LNCaP clone FGC (cell line): ENCODE measurements around the gene PPM1L.

Experiments used
- DNase-seq: peaks from one replicate; pipeline ENCODE4 v3.0.0-alpha.2; 2011; ENCODE audit warnings: low read depth
- H3K4me3 ChIP-seq: 2 replicates; pipeline ENCODE4 v1.5.1; 2011; ENCODE audit warnings: mild to moderate bottlenecking, low read depth, low read length, control low read depth
- TF ChIP-seq, protein P1 (sequence below): IDR thresholded peaks from 2 replicates; pipeline ENCODE4 v1.5.1; 2012; ENCODE audit warnings: mild to moderate bottlenecking; ENCODE audit not compliant: control insufficient read depth, insufficient read depth; ENCODE audit errors: extremely low read depth

Gene PPM1L

DNA sequence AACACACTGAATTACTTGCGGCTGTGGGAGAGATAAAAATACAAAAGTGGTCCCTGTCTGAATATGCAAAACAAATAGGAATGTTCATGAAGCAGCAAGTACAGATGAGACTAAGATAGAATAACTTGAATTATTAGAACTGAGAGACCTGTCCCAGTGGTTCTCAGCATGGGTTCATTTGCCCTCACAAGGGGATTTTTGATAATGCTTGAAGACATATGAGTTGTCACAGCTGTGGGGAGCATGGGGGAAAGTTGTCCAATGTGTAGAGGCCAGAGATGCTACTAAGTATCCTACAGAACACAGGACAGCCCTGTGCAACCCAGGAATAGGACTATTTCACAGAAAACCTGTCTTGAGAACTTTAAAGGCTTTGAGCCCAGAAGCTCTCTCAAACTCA is 22.4 kb downstream of the PPM1L start:
- TF ChIP-seq, protein P1, sequence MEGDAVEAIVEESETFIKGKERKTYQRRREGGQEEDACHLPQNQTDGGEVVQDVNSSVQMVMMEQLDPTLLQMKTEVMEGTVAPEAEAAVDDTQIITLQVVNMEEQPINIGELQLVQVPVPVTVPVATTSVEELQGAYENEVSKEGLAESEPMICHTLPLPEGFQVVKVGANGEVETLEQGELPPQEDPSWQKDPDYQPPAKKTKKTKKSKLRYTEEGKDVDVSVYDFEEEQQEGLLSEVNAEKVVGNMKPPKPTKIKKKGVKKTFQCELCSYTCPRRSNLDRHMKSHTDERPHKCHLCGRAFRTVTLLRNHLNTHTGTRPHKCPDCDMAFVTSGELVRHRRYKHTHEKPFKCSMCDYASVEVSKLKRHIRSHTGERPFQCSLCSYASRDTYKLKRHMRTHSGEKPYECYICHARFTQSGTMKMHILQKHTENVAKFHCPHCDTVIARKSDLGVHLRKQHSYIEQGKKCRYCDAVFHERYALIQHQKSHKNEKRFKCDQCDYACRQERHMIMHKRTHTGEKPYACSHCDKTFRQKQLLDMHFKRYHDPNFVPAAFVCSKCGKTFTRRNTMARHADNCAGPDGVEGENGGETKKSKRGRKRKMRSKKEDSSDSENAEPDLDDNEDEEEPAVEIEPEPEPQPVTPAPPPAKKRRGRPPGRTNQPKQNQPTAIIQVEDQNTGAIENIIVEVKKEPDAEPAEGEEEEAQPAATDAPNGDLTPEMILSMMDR, result no peak

DNA sequence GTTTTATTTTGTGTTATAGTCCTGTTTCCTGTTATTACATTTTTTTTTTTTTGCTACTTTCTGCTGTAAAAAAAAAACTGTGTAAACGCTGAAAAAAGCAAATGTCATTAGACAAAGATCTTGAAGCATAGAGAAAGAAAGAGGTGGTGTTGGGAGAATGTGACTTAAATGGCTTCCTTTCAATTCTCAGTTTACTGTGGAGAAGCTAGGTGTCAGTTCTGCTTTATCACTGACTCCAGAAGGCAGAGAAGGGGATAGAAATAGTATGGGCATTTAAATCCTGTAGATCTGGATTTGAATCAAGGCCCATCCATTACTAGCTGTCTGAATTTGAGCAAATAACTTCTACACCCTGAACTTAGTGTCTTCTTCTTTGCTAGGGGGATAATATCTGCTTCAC is 23.0 kb downstream of the PPM1L start:
- TF ChIP-seq, protein P1, result no peak
- no peak for DNase-seq
- H3K4me3 ChIP-seq, result no peak overlapping the region

More for the DNA sequence above, 22.4 kb downstream of the PPM1L start:
- no peak for DNase-seq
- no peak overlapping the region for H3K4me3 ChIP-seq

DNA sequence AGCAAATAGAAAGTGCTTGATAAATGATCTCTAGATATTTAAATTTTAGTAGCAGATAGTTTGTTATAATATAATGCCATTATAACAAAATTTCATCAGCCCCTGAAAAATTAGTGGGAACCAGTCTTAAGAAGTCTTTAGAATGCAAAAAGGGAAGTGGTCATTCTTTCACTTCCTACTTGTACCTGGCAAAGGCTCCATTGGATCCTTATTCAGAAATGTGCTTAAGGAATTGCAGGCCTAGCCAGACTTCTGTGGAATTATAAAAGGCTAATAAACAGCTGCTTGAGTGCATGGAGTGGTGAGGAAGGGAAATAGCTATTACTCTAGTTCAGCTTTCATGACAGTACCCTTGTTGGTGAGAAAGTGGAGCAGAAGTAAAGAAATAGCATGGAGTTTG is 24.2 kb downstream of the PPM1L start:
- H3K4me3 ChIP-seq, result no peak overlapping the region
- no peak for DNase-seq
- TF ChIP-seq, protein P1, result no peak

DNA sequence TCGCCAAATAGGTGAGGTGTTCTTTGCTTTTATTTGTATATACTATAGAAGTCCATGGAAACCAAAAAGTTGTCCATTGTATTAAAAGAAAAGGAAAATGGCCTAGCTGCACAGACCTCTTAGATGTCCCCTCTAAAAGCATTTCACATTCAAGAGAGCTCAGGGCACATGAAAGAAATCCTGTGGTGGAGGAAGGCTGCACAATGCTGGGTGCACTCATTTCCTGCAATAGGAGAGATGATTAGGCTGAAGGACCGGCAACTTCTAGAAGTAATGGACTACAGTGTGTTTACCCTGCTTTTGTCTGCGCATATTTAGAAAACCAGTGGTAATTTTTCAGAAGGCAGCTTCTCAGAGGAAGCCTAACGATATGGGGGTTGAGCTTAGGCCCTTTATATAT is 25.4 kb downstream of the PPM1L start:
- no peak for DNase-seq
- TF ChIP-seq, protein P1, result no peak
- no peak overlapping the region for H3K4me3 ChIP-seq

DNA sequence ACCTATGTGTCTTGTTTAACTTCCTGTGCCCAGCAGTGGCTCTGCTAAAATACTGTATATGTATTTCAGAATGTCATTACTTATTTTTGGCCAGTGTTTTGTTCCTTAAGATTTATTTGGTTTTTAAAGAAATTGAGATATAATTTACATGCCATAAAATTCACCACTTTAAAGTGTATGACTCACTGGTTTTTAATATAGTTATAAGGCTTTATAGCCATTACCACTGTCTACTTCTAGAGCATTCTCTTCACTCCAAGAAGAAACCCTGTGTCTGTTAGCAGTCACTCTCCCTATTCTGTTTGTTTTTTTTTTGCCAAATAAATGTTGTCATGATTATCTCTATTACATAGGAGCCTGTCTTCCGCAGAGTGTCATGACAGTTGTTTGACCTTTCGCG is 25.8 kb downstream of the PPM1L start:
- no peak overlapping the region for H3K4me3 ChIP-seq
- no peak for DNase-seq
- TF ChIP-seq, protein P1, result no peak

DNA sequence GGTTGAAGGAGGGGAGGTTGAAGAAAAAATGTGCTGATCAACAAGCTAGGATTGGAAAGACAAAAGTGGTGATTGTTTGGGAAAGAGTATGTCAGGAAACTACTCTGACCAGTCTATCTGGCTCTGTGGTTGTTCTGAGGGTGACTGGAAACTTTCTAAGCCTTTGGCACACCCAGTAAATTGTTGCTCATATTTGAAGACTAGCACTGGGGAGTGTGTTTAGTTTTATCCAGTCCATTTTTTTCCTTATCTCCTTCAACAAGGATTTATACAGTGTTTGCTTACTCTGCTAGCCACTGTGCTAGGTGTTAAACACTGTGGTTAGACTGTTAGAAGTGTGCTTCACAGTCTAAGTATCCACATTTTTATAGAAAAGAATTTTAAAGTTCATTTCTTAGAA is 28.8 kb downstream of the PPM1L start:
- TF ChIP-seq, protein P1, result no peak
- no peak overlapping the region for H3K4me3 ChIP-seq
- DNase-seq, result peak; percentile 49

DNA sequence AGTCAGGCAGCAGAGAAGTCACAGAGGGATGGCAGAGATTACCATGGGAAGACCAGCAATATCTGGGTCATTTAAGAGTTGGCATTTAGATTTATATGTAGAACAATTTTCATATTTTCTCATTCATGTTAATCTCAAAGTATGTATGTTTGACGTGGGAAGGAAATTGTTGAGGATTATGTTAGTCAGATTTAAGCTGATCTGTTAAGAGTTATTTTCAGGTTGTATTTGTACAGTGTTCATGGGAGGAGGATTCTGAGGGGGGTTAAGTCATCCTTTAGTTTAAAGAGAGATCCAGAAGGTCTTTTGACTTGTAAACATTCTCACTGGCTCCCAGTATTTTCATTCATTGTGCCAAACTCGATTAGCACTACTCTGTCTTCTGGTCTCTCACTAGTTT is 34.7 kb downstream of the PPM1L start:
- TF ChIP-seq, protein P1, result no peak
- no peak overlapping the region for H3K4me3 ChIP-seq
- no peak for DNase-seq
